Upper lobe of left lung (tissue), 4 donors: ENCODE results near the gene CATSPERE.

Source experiments
- CTCF ChIP-seq, 6 experiments: fragments of 450-650 bp in 4 of 6; fragments of 200-600 bp in 2 of 6; sonication (generic) in 2 of 6; IDR thresholded peaks; one replicate each; pipeline ENCODE4 v1.5.1; 2016 to 2019; ENCODE audit warnings: antibody characterized with exemption in 6 of 6
- POLR2A ChIP-seq, 4 donors: fragments of 450-650 bp; IDR thresholded peaks; one replicate each; pipeline ENCODE4 v1.5.1; 2016 to 2017; ENCODE audit warnings: antibody characterized with exemption in 4 of 4, mild to moderate bottlenecking in 2 of 4
- POLR2AphosphoS5 ChIP-seq, 2 donors: sonication (generic); formaldehyde crosslinking; IDR thresholded peaks; one replicate each; pipeline ENCODE4 v1.5.1; 2017; ENCODE audit warnings: antibody characterized with exemption in 2 of 2

- TF ChIP-seq CTCF (IDR thresholded peaks at IDR 0.05), result no peak
- no peak for TF ChIP-seq POLR2A (IDR thresholded peaks at IDR 0.05)
- TF ChIP-seq POLR2AphosphoS5 (IDR thresholded peaks at IDR 0.05), result no peak
Measured at GRCh38 chr1:244439391-244440032, 21.6 kb upstream of the CATSPERE start.
